Osteoblast (primary cell): ENCODE results near the gene TMEM247. TPM values are rescaled to one million over a fixed set of nuclear protein-coding genes. Genes with fewer than 3 reads are reported as not detected.

Experiments
- DNase-seq: peaks from one replicate; pipeline ENCODE4 v3.0.0; 2011; ENCODE audit warnings: low spot score, mixed read lengths; ENCODE audit not compliant: insufficient read length; ENCODE audit errors: missing footprints
- H2AFZ ChIP-seq: 2 replicates; pipeline ENCODE4 v1.6.0; 2011; ENCODE audit warnings: mild to moderate bottlenecking, low read length
- H3K27ac ChIP-seq: 2 replicates; pipeline ENCODE4 v1.5.1; 2011; ENCODE audit warnings: mild to moderate bottlenecking, low read depth, low read length, moderate library complexity
- H3K27me3 ChIP-seq: 2 replicates; pipeline ENCODE4 v1.6.0; 2012; ENCODE audit warnings: mild to moderate bottlenecking, control low read depth, inconsistent platforms, low read length, moderate library complexity; ENCODE audit not compliant: insufficient read depth
- H3K36me3 ChIP-seq: 2 replicates; pipeline ENCODE4 v1.5.1; 2011; ENCODE audit warnings: mild to moderate bottlenecking, low read length, control low read depth, moderate library complexity; ENCODE audit not compliant: insufficient read depth
- H3K4me1 ChIP-seq: 2 replicates; pipeline ENCODE4 v1.5.1; 2011; ENCODE audit warnings: mild to moderate bottlenecking, low read length, control low read depth, moderate library complexity; ENCODE audit not compliant: insufficient read depth
- H3K4me2 ChIP-seq: 2 replicates; pipeline ENCODE4 v1.6.0; 2011; ENCODE audit warnings: mild to moderate bottlenecking, low read length; ENCODE audit not compliant: insufficient read depth
- H3K4me3 ChIP-seq: fragments of 200-600 bp; sonication (generic); 3 replicates; pipeline ENCODE4 v1.5.1; 2012; ENCODE audit warnings: mild to moderate bottlenecking, low read length, inconsistent platforms; ENCODE audit not compliant: insufficient read depth
- H3K79me2 ChIP-seq: 2 replicates; pipeline ENCODE4 v1.6.0; 2012; ENCODE audit warnings: mild to moderate bottlenecking, low read length, control low read depth, inconsistent platforms; ENCODE audit not compliant: insufficient read depth
- H3K9me3 ChIP-seq: 2 replicates; pipeline ENCODE4 v1.5.1; 2011; ENCODE audit warnings: low read depth, low read length, control low read depth
- H4K20me1 ChIP-seq: 2 replicates; pipeline ENCODE4 v1.6.0; 2012; ENCODE audit warnings: mild to moderate bottlenecking, low read length, control low read depth; ENCODE audit not compliant: insufficient read depth
- CTCF ChIP-seq: IDR thresholded peaks from 2 replicates; pipeline ENCODE4 v1.5.1; 2011; ENCODE audit warnings: mild to moderate bottlenecking, low read depth, low read length, moderate library complexity; ENCODE audit errors: extremely low read depth
- total RNA-seq: library from RNA; depleted of rRNA; stranded (reverse); fragments of >200 nt; gene quantifications from 2 replicates; pipeline ENCODE4 v1.2.3, GENCODE V29; 2012

TMEM247 gene
- total RNA-seq, 1 donor: not detected

- Histone ChIP-seq H3K27me3 (no peaks in the 10 kb centered on the region), H3K36me3 (no peaks in the 10 kb centered on the region), H3K4me3 (no peak overlapping the region), H3K9me3 (no peaks in the 10 kb centered on the region), H4K20me1 (no peaks in the 10 kb centered on the region), H2AFZ (no peak overlapping the region), H3K4me2 (no peak overlapping the region), H3K27ac (no peak overlapping the region), H3K4me1 (peaks cover 30% of the 10 kb centered on the region), H3K79me2 (no peaks in the 10 kb centered on the region)
- TF ChIP-seq CTCF: no peak
- no peak for DNase-seq
These were observed 10.2 kb downstream of the TMEM247 start for GRCh38 chr2:46489423-46490174.

- H3K4me1 ChIP-seq: peaks cover 34% of the 10 kb centered on the region
- H2AFZ ChIP-seq: no peak overlapping the region
- DNase-seq: no peak
These were observed 11.3 kb downstream of the TMEM247 start for GRCh38 chr2:46490521-46491141.

GRCh38 chr2:46492301-46492700, 12.9 kb downstream of the TMEM247 start:
- H3K27ac ChIP-seq: no peak overlapping the region
- no peak overlapping the region for H3K4me3 ChIP-seq
- DNase-seq: no peak
- no peak overlapping the region for H2AFZ ChIP-seq
- no peaks in the 10 kb centered on the region for H3K27me3 ChIP-seq
- H4K20me1 ChIP-seq: no peaks in the 10 kb centered on the region
- H3K4me1 ChIP-seq: peaks cover 39% of the 10 kb centered on the region
- no peaks in the 10 kb centered on the region for H3K79me2 ChIP-seq
- no peak for TF ChIP-seq CTCF
- H3K4me2 ChIP-seq: no peak overlapping the region
- no peaks in the 10 kb centered on the region for H3K36me3 ChIP-seq
- H3K9me3 ChIP-seq: no peaks in the 10 kb centered on the region

More at GRCh38 chr2:46490521-46491141, 11.3 kb downstream of the TMEM247 start:
- Histone ChIP-seq H3K9me3 (no peaks in the 10 kb centered on the region), H3K27me3 (no peaks in the 10 kb centered on the region), H3K36me3 (no peaks in the 10 kb centered on the region), H3K79me2 (no peaks in the 10 kb centered on the region), H4K20me1 (no peaks in the 10 kb centered on the region), H3K4me2 (no peak overlapping the region), H3K27ac (no peak overlapping the region), H3K4me3 (no peak overlapping the region)
- TF ChIP-seq CTCF: no peak

GRCh38 chr2:46493241-46493970, 14.0 kb downstream of the TMEM247 start:
- Histone ChIP-seq H3K9me3 (no peaks in the 10 kb centered on the region), H3K27me3 (no peaks in the 10 kb centered on the region), H3K27ac (no peak overlapping the region), H3K4me2 (peak overlapping the region; percentile 25), H3K79me2 (no peaks in the 10 kb centered on the region), H3K36me3 (no peaks in the 10 kb centered on the region), H3K4me3 (no peak overlapping the region), H2AFZ (peak overlapping the region; percentile 70), H3K4me1 (peaks cover 27% of the 10 kb centered on the region), H4K20me1 (no peaks in the 10 kb centered on the region)
- DNase-seq: no peak
- no peak for TF ChIP-seq CTCF
